PC-9 (cell line): ENCODE data around the gene MAML3.

ENCODE experiments used
- CTCF ChIP-seq: fragments of 200-600 bp; sonication (generic); conservative IDR thresholded peaks from 2 replicates; pipeline ENCODE4 v1.6.1; 2017; ENCODE audit warnings: mixed run types, antibody characterized with exemption, mild to moderate bottlenecking, moderate library complexity
- EZH2 ChIP-seq: fragments of 200-600 bp; sonication (generic); IDR thresholded peaks from 2 replicates; pipeline ENCODE4 v1.8.0; 2017; ENCODE audit warnings: antibody characterized with exemption, low read depth

GRCh38 chr4:139956507-139957017 lies 197.4 kb downstream of the MAML3 start:
- TF ChIP-seq CTCF (no peak), EZH2 (no peak)
